Keratinocyte (primary cell): ENCODE results near the gene ZNF423. TPM values are rescaled to one million over a fixed set of nuclear protein-coding genes. Genes with fewer than 3 reads are reported as not detected.

ENCODE experiments used
- DNase-seq: peaks from one replicate; pipeline ENCODE4 v3.0.0-alpha.2; 2011; ENCODE audit warnings: low read depth, missing footprints, low spot score
- FAIRE-seq: peaks from 2 replicates; lab custom pipeline; 2011; peaks lifted over from hg19 to GRCh38; lab: Jason Lieb, UNC
- H2AFZ ChIP-seq: 2 replicates; pipeline ENCODE4 v1.6.0; 2012; ENCODE audit warnings: low read length, control low read depth, inconsistent platforms; ENCODE audit not compliant: control insufficient read depth
- H3K27ac ChIP-seq: 2 replicates; pipeline ENCODE4 v1.5.1; 2011; ENCODE audit warnings: low read length; ENCODE audit not compliant: control insufficient read depth, insufficient read depth
- H3K27me3 ChIP-seq: 3 replicates; pipeline ENCODE4 v1.6.0; 2011; ENCODE audit warnings: low read length; ENCODE audit not compliant: control insufficient read depth, insufficient read depth; ENCODE audit errors: extremely low read depth
- H3K36me3 ChIP-seq, 2 experiments: 2 replicates in 1 of 2; 3 replicates in 1 of 2; pipeline ENCODE4 v1.5.1; 2011; ENCODE audit warnings: low read length in 2 of 2, mild to moderate bottlenecking in 1 of 2; ENCODE audit not compliant: control insufficient read depth in 2 of 2, insufficient read depth in 2 of 2; ENCODE audit errors: extremely low read depth in 1 of 2
- H3K4me1 ChIP-seq: 3 replicates; pipeline ENCODE4 v1.5.1; 2011; ENCODE audit warnings: low read length; ENCODE audit not compliant: control insufficient read depth, insufficient read depth; ENCODE audit errors: extremely low read depth
- H3K4me2 ChIP-seq: 3 replicates; pipeline ENCODE4 v1.6.0; 2011; ENCODE audit warnings: low read depth, low read length; ENCODE audit not compliant: control insufficient read depth, insufficient read depth; ENCODE audit errors: extremely low read depth
- H3K4me3 ChIP-seq, 3 experiments: fragments of 200-600 bp in 1 of 3; sonication (generic) in 1 of 3; 2 replicates in 2 of 3; 3 replicates in 1 of 3; pipeline ENCODE4 v1.5.1; 2011 to 2016; ENCODE audit warnings: low read length in 3 of 3, mild to moderate bottlenecking in 3 of 3, control low read depth in 2 of 3, inconsistent platforms in 1 of 3, low read depth in 1 of 3, mixed read lengths in 1 of 3, mixed run types in 1 of 3, moderate library complexity in 1 of 3; ENCODE audit not compliant: control insufficient read depth in 2 of 3, insufficient read depth in 2 of 3; ENCODE audit errors: extremely low read depth in 1 of 3
- H3K79me2 ChIP-seq: 2 replicates; pipeline ENCODE4 v1.6.0; 2012; ENCODE audit warnings: low read length; ENCODE audit not compliant: control insufficient read depth, insufficient read depth
- H3K9ac ChIP-seq: 3 replicates; pipeline ENCODE4 v1.6.0; 2011; ENCODE audit warnings: low read length; ENCODE audit not compliant: control insufficient read depth, insufficient read depth; ENCODE audit errors: extremely low read depth
- H3K9me1 ChIP-seq: 3 replicates; pipeline ENCODE4 v1.6.0; 2011; ENCODE audit warnings: low read length; ENCODE audit not compliant: control insufficient read depth, insufficient read depth; ENCODE audit errors: extremely low read depth
- H3K9me3 ChIP-seq: 2 replicates; pipeline ENCODE4 v1.5.1; 2012; ENCODE audit warnings: low read depth, low read length; ENCODE audit not compliant: control insufficient read depth
- H4K20me1 ChIP-seq: 3 replicates; pipeline ENCODE4 v1.6.0; 2011; ENCODE audit warnings: low read length; ENCODE audit not compliant: control insufficient read depth, insufficient read depth; ENCODE audit errors: extremely low read depth
- EZH2 ChIP-seq: IDR thresholded peaks from one replicate; pipeline ENCODE4 v1.6.1; 2012; ENCODE audit warnings: inconsistent platforms, mild to moderate bottlenecking, low read length, moderate library complexity
- dilution Hi-C: fragments of 300-500 bp; cut with MboI; formaldehyde crosslinking; loops from one replicate; pipeline ENCODE4 v1.7.0; 2020; ENCODE audit warnings: low sequenced_read_pairs; ENCODE audit not compliant: extremely low pct_ligation_motif_present
- polyA plus RNA-seq, 5 experiments: library from polyadenylated mRNA; depleted of rRNA in 3 of 5; stranded (reverse) in 3 of 5; stranded (forward) in 1 of 5; unstranded in 1 of 5; fragments of >200 nt; gene quantifications; 1 replicate in 1 of 5; 2 replicates in 3 of 5; 3 replicates in 1 of 5; pipeline versions ENCODE4 v1.2.1 to v1.2.3, GENCODE V29; 2011 to 2012; ENCODE audit warnings: missing spikeins in 2 of 5, low read depth in 1 of 5, low replicate concordance in 1 of 5
- TF ChIP-seq, protein P1 (sequence below), 3 experiments: IDR thresholded peaks in 1 of 3; conservative IDR thresholded peaks in 1 of 3; optimal IDR thresholded peaks in 1 of 3; 2 replicates in 2 of 3; 3 replicates in 1 of 3; pipeline versions ENCODE3 to v1.5.1; 2011; ENCODE audit warnings: low read length in 3 of 3, mild to moderate bottlenecking in 3 of 3, moderate library complexity in 2 of 3, control low read depth in 1 of 3, inconsistent platforms in 1 of 3; ENCODE audit not compliant: insufficient read depth in 2 of 3; ENCODE audit errors: extremely low read depth in 1 of 3

ZNF423 gene
- polyA plus RNA-seq, 1 donor (not counting 4 experiments of a cell fraction or from before 2014, with no cell fraction given), result 0.05 TPM

DNA sequence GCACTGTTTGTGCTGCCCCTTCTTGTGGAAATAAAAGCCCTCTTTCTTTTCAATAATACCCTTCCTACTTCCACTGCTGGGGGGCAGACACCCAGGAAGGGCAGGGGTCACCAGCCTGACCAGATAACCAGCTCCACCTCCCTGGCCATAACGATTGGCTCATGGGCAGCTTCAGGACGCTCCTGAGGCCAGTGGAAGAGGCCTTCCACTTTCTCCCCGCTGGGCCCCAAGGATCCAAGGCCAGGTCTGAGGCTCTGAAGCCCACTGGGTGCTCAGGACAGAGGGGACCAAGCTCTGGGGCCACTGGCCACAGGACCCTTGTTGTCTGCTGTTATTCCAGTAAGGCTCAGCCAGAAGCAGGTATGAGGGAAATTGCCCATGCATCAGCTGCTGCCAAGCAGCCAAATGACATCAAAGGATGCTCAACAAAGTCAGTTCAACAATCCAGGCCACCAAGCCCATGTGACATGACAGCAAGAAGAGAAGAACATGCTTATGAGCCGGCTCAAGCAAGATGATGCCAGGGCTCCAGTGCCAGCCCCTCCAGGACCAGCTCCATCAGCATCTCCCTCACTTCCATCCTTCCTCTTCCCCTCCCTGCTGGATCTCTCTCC lies 238.8 kb downstream of the ZNF423 start:
- DNase-seq, result no peak
- Histone ChIP-seq H3K27me3 (no peaks in the 10 kb centered on the region), H4K20me1 (no peaks in the 10 kb centered on the region), H3K79me2 (no peaks in the 10 kb centered on the region), H3K4me3 (no peak overlapping the region), H3K9ac (no peak overlapping the region), H3K36me3 (no peaks in the 10 kb centered on the region), H2AFZ (no peak overlapping the region), H3K27ac (no peak overlapping the region), H3K4me1 (no peaks in the 10 kb centered on the region), H3K9me1 (no peaks in the 10 kb centered on the region), H3K9me3 (no peaks in the 10 kb centered on the region), H3K4me2 (no peak overlapping the region)
- dilution Hi-C loops, result no loop called here
- TF ChIP-seq, protein P1, sequence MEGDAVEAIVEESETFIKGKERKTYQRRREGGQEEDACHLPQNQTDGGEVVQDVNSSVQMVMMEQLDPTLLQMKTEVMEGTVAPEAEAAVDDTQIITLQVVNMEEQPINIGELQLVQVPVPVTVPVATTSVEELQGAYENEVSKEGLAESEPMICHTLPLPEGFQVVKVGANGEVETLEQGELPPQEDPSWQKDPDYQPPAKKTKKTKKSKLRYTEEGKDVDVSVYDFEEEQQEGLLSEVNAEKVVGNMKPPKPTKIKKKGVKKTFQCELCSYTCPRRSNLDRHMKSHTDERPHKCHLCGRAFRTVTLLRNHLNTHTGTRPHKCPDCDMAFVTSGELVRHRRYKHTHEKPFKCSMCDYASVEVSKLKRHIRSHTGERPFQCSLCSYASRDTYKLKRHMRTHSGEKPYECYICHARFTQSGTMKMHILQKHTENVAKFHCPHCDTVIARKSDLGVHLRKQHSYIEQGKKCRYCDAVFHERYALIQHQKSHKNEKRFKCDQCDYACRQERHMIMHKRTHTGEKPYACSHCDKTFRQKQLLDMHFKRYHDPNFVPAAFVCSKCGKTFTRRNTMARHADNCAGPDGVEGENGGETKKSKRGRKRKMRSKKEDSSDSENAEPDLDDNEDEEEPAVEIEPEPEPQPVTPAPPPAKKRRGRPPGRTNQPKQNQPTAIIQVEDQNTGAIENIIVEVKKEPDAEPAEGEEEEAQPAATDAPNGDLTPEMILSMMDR (optimal IDR thresholded peaks at IDR 0.05 in 1 of 3, IDR thresholded peaks at IDR 0.05 in 1 of 3, conservative IDR thresholded peaks at IDR 0.05 in 1 of 3; ENCODE audit: extremely low read depth in 1 of 3, insufficient read depth in 2 of 3, low read length in 3 of 3), result no peak
- no peak for FAIRE-seq

DNA sequence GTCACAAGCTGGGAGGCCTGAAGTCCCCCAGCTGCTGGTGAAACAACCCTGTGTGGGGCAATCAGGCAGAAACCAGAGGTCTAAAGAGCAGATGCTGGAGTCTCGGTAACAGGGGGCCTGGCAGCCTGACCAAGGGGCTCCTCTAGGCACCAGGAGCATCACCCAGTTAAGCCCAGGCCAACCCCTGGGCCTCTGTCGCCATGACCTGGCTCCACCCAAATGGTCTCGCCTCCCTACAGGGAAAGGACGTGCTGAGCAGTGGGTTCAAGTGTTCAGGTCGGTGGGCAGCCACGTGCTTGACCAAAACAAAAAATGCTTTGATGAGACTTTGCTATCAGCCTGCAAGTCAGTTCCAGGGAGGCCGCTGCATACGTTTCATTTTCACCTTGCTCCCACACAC lies 240.3 kb downstream of the ZNF423 start:
- FAIRE-seq, result no peak
- Histone ChIP-seq H3K9me1 (no peaks in the 10 kb centered on the region), H3K27me3 (no peaks in the 10 kb centered on the region), H3K4me2 (no peak overlapping the region), H3K27ac (no peak overlapping the region), H3K9me3 (no peaks in the 10 kb centered on the region), H3K9ac (no peak overlapping the region), H3K4me1 (no peaks in the 10 kb centered on the region), H3K36me3 (no peaks in the 10 kb centered on the region), H4K20me1 (no peaks in the 10 kb centered on the region), H2AFZ (no peak overlapping the region), H3K4me3 (no peak overlapping the region), H3K79me2 (no peaks in the 10 kb centered on the region)
- no peak for TF ChIP-seq EZH2
- TF ChIP-seq, protein P1 (optimal IDR thresholded peaks at IDR 0.05 in 1 of 3, IDR thresholded peaks at IDR 0.05 in 1 of 3, conservative IDR thresholded peaks at IDR 0.05 in 1 of 3; ENCODE audit: extremely low read depth in 1 of 3, insufficient read depth in 2 of 3, low read length in 3 of 3), result no peak
- dilution Hi-C loops, result no loop called here
- no peak for DNase-seq
